ENCODE results near the gene ACTL6B.

Gene ACTL6B

GRCh38 chr7:100683659-100684533 is 27.6 kb upstream of the ACTL6B start:
- no peak for DNase-seq

DNA sequence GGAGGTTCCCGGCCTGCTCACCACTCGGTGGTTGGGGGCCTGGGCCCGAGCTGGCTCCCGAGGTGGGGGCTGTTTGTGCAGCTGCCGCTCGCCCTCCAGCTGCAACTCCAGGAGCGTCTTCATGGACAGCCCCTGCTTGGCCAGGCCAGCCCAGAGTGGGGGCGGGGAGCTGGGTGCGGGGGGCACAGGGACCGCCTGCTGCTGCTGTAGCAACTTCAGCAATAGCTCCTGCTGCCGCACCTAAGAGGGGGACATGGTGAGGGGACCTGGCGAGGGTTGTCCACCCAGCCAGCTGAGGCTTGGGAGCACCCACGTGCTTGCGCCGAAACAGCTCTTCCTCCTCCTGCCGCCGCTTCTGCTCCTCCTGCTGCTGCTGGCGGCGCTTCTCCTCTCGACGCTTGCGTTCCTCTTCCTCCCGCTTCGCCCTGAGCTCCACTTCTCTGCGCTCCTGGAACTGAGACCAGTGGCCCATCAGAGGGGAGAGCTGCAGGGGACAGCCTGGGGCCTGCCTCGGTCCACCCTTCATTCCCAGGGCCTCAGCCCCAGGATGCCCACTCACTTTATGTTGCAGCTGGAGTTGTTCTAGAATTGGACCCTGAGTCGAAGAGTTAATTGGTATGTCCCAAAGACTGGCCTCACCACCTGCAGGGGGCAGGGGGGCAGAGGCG is 26.9 kb upstream of the ACTL6B start:
- no peak for DNase-seq

DNA sequence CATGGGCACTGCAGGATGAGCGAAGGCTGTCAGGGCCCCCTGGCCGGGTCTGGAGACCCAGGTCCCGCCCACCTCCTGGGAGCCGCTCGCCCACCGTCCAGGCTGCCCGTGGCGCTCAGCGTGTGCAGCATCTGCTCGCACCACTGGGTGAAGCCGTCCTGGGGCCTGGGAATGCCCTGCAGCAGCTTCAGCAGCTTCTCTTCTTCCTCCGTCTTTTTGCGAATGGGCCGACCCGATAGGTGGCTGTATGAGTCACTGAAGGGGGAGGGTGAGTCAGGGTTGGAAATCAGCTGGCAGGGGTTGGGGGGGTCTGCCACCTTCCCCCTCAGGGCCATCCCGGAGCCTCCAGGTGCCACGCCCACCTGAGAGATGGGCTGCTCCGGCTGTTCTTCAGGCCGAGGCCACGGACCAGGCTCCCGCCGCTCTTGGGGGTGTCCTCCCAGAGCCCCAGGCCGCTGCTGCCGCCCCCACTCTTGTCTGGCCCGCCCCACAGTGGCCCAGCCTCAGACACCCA is 26.0 kb upstream of the ACTL6B start:
- no peak for DNase-seq

DNA sequence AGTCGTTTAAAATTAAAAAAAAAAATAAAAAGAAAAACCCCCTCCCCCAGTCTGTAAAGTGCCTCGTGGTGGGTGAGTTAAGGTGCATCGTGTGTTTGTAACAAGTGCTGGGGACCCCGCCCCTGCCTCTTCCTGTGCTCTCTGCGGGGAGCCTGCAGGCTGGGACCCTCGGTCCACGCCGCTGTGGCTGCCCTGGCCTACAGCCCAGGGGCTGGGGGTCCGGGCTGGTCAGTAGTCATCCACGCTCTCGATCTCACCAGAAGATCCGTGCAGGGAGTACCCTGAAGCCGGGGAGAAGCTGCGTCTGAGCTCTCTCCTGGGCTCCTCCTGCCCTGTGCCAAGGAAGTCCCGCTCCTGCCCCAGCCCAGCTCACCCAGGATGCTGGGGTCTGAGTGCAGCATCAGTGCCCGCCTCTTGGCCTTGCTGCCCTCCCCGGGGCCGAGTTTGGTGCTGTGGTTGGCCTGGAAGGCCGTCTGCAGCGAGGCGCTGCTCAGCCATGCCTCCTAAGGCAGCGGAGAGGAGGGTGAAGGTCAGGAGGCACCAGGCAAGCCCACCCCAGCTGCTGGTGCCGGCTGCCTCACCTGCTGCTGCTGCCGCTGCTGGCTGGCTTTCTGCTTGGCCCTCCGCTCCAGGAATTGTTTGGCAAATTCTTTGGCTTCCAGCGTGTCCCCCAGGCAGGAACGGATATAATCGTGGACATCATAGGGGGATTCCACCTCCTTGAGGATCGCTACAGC is 25.4 kb upstream of the ACTL6B start:
- no peak for DNase-seq

- DNase-seq: no peak
Measured at GRCh38 chr7:100680576-100681271, 24.5 kb upstream of the ACTL6B start.

DNA sequence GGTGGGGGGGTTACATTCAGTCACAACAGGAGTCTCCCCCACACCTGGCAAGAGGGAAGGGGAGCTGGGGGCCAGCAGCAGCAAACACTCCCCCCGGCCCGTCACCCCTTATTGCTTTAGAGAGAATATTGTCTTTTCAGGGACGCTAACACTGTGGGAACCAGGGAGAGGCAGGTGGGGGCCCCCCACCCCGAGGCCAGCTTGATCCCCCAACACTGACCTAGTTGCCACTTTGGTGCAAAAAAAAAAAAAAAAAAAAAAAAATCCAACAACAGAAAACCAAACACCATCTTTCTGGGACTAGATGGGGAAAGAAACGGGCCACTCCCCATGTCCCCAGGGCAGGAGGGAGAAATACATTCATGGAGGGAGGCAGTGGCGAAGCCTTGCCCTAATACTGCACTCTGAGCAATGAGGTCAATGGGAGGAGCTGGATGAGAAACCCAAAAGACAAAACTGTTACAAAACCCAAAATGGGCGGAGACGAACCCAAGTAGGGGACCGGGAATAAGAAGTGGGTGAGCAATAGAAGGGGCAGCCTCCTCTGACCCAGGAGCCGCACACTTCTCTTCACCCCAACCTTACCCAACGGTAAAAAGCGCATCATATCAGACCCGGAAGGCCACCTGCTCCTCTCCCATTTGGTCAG is 23.8 kb upstream of the ACTL6B start:
- no peak for DNase-seq

DNA sequence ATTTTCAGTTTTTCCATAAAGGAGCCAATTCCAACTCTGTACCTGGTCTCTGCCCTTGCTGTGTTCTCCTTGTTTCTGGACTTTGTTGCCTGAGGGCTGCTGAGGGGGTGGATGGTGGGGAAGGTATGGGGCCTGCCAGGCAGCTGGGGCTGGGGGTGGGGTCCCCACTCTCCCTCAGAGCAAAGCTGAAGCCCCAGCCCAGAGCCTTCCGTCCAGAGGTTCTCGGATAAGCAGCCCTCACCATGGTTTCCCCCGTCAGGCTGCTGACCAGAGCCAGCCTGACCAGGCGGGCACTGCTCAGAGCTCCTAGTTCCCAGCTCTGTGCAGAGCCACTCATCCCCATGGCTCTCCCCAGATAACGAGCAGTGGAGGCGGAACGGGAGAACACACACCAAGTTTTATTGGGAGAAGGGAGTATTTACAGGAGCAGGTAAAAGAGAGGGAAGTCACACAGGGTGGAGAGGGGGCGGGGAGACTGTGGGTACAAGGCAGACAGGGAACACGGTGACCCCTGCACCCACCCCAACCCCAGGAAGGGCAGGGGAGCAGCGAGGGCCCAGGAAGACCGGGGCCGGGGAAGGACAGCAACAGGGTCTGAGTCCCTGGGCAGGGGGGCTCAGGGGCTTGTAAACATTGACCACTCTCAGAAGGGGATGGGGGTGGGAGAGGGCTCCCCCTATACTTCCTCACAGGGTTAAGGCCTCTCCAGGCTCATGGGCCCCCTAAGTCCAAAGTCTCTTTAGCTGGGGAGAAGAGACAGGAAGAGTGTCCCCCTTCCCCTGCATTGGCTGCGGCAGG is 23.1 kb upstream of the ACTL6B start:
- DNase-seq: no peak

DNA sequence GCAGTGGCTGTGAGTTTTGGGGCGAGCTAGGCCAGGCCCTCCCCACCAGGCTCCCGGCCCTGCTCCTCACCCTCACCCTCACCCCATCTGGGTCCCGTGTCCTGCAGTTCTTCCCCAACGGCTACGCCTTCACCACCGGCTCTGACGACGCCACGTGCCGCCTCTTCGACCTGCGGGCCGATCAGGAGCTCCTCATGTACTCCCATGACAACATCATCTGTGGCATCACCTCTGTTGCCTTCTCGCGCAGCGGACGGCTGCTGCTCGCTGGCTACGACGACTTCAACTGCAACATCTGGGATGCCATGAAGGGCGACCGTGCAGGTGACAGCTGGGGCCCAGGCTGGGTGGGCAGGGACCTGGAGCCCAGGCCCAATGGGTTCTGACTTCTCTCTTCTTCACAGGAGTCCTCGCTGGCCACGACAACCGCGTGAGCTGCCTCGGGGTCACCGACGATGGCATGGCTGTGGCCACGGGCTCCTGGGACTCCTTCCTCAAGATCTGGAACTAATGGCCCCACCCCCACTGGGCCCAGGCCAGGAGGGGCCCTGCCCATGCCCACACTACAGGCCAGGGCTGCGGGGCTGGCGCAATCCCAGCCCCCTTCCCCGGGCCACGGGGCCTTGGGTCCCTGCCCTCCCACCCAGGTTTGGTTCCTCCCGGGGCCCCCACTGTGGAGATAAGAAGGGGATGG is 22.2 kb upstream of the ACTL6B start:
- DNase-seq: no peak

- no peak for DNase-seq
Measured at GRCh38 chr7:100677308-100678267, 21.3 kb upstream of the ACTL6B start.

GRCh38 chr7:100676501-100677306 is 20.5 kb upstream of the ACTL6B start:
- no peak for DNase-seq

DNA sequence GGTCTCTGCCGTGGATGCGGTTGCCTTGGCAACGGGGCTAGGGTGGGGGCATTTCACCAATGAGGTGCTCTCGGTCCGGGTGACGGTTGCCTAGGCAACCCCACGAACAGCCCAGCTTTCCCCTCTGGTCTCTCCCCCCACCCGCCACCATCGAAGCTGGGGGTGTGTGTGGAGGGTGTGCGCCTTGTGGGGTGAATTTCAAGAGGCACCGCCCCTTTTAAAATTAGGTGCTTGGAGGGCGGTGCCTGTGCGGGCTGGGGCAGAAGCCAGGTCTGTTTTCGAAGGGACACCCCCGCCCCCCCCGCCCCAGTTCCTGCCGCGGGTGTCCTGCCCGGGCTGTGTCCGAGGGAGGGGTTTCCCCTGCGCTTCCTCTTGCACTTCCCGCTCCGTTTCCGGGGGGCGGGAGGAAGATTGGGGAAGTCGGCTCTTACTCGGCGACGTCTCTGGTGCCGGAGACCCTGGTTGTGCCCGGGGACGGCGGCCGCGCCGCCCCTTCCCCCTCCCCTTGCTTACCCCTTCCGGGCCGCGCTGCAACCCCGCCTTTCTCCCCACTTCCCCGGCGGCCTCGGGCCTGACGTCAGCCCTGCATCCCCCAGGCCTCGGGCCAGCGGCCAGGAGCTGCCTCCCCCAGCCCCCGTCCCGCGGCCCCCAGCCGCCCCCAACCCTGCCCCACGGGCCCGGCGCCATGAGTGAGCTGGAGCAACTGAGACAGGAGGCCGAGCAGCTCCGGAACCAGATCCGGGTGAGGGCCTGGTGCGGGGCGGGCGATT is 19.5 kb upstream of the ACTL6B start:
- peak; percentile 87 for DNase-seq

- DNase-seq: peak; percentile 19
Measured at GRCh38 chr7:100675105-100675451, 18.8 kb upstream of the ACTL6B start.

DNA sequence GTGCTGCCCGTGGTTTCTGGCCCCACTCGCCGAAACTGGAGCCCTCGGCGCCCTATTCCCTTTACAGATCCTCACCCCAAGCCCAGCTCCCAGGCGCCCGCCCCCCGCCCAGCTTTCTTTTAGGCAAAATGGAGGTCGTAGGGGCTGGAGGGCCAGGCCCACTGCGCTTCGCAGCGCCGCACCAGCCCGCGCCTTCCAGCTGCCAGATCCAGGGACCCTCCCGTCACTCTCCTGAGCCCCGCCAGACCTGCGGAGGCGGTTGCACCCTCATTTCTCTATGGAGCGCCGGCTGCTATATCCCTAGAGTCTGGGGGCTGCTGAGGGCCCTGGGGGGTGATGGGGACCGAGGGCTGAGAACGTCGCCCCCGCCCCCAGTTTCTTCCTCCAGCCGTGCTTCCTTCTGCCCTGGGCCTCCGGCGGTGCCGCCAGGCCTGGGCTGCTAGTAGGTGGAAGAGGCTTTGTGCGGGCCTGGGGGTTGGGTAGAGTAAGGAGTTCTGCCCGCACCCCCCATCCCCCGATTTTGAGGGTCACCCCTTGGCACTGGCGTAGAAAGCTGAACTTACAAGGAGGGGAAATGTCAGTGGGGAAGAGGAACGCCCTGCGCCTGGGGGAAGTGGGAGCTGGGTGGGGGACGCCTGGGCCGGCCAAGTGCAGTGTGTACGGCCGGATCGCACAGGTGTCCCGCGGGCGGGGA is 18.3 kb upstream of the ACTL6B start:
- peak; percentile 15 for DNase-seq

- DNase-seq: peak; percentile 29
Measured at GRCh38 chr7:100673942-100674410, 17.7 kb upstream of the ACTL6B start.

DNA sequence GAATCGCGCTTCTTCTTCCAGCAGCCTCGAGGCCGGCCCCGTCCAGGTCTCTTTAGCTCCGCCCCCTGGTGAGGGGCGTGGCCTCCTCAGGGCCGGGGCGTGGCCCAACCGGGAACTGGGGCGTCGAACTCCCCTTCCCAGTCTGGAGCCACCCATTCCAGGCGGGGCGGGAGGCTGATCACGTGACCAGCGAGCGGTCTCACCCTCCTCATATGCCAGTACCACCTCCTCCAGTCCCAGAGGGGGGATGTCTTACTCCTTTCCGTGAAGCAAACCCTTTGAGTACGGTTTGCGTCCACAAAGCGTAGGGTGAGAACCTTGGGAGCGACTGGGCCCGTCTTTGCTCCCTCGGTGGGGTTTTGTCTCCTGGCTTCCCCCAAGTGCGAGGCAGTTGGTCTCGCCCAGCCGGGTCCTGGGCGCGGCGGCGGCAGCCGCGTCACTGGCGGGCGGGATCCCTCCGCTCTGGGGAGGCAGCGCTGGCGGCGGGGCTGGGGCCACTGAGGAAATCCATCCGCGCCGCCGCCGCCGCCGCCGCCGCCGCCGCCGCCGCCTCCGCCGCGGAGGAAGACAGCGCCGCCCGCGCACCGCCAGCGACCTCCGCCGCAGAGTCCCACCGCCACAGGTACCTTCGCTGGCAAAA is 17.2 kb upstream of the ACTL6B start, which contains the start of gene GNB2:
Gene GNB2 (plus strand): TSS at position 439 of the 640 bp plus-strand sequence. CDS start 2,526 bp downstream, outside the sequence.
- peak; percentile 95 for DNase-seq

Measured in activated gamma-delta T cell treated with Interleukin-2 at 50 U/mL for 16 hours (primary cell).